GM18519 (cell line): ENCODE data around the gene CASK.
A peak's percentile ranks its signal among the peaks of the same experiment; 100 is the strongest.
"Not testable (repeated sequence)": the region's sequence is repeated elsewhere in the genome, so short reads cannot be mapped to it uniquely, and the experiment has no call there.

ENCODE experiments used
- ATAC-seq: cut with Tn5 transposase; IDR thresholded peaks from one replicate; pipeline ENCODE4 v1.9.1; 2021; ENCODE audit warnings: mild to moderate bottlenecking, moderate library complexity; ENCODE audit not compliant: unreplicated experiment, low FRiP score

CASK gene

GRCh38 chrX:41705680-41706374 is 217.5 kb downstream of the CASK start:
- ATAC-seq, result peak; percentile 89

DNA sequence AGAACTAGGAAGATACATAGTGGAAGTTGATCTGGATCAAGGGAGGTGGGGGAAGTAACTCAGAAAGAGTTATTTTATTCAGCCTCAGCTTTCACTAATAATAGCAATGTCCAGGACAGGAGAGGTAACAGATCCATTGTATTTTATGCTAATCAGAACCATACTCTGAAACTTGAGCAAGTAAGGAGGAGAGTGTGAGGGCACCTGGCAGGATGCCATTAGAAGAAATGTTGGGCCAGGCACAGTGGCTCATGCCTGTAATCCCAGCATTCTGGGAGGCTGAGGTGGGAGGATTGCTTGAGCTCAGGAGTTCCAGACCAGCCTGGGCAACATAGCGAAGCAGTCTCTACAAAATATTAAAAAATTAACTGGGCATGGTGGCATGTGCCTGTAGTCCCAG is 218.3 kb downstream of the CASK start:
- ATAC-seq, result no peak

DNA sequence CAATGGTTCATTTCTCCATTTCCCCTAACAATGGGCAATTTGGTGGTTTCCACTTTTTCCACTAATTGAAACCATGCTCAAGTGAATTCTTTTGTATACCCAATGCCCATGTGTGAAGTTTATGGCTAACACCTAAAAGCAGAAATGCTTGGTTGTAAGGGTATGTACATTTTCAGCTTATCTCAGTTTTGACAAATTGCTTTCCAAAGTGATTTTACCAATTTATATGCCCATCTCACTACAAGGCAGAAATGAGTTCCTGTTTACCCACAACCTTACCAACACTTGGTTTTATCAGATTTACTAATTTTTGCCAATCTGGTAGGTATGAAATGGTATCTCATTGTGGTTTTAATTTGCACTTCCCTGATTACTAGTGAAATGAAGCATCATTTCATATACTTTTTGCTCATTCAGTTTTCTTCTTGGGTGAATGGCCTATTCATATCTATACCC is 219.8 kb downstream of the CASK start:
- no peak for ATAC-seq

DNA sequence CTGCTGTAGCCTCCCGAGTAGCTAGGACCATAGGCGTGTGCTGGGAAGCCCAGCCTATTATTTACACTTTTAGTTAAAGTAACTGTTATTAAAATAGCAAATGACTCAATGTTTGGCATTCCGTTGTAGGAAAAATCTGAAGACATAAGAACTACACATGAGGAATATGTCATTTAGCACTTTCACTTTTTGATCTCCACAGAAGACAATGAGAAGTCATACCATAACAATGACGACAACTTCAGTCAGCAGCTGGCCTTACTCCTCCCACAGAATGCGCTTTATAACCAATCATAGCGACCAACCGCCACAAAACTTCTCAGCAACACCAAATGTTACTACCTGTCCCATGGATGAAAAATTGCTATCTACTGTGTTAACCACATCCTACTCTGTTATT is 227.9 kb downstream of the CASK start:
- no peak for ATAC-seq

DNA sequence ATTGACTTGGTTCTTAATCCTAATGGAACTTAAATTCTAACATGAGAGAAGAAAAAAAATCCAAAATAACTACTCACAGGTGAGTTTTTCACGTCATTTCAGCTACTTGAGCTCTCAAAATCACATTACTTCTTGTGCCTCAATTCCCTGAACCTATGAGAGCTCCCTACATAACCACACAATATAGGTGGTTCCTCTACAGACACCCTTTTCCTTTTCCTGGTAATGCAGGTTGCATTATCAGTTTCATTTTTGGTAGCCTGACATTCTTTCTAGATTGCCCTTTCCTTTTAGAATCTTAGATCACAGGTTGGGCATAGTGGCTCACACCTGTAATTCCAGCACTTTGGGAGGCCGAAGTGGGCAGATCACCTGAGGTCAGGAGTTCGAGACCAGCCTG is 230.3 kb downstream of the CASK start:
- no peak for ATAC-seq

DNA sequence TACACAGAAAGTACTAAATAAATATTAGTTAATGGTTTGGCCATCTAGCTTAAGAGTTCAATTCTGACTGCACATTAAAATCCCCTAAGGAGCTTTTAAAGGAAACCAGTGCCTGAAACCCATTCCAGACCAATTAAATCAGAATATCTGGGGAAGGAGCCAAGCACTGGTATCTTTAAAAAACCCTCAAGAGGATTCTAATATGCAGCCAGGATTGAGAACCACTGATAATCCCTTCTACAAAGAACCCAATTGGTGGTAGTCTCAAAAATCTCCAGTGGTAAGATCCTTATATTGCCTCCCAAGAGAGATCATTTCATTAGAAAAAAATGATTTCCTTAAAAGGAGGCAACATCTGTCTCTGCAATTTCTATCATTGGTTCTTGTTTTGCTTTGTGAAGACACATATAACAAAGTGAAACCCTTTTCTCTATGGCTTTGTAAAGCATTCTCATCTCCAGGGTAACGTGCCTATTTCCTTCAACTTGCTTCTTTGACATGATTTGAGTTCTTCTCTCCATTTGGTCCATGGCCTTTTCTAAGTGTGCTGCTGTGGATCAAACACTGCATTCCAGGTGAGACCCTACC is 231.1 kb downstream of the CASK start:
- ATAC-seq, result no peak

- ATAC-seq, result no peak
Measured at GRCh38 chrX:41689711-41690110, 233.6 kb downstream of the CASK start.

DNA sequence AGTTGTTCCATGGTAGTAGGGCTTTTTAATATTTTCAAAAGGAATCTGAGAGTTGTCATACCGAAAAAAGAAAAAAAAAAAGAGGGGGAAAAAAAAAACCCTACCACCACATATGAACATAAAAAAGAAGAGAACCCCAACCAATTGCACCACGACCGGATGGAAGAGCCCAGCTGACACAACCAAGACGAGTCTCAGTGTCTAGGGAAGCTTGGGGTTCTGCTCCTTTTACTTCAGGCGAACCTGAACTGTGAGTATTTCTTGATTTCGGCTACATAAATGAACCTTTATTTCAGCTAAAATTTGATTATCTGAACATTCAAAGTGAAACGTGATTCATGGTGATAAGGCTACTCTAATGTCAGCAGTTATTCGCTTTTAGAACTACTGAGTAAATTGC is 234.5 kb downstream of the CASK start, which contains the start of gene GPR34:
Gene GPR34 (plus strand): TSS at position 139 of the 400 bp plus-strand sequence. CDS start 6,661 bp downstream, outside the sequence.
- no peak for ATAC-seq

DNA sequence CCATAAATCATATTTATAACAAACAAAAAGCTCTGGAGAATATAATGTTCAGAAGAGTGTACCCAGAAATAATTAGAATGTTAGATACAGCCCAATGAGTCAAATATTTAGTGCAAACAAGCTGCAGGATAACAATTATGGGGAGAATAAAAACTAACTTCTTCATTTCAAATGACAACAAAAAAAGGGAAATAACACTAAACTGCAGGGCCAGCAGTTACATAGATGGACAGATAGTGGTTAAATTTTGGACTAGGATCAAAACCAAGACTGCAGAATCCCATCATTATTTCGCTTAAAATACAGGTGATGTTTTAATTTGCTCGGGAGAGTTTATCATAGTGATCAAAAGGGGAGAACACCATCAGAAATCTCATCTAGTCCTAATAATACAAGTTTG is 235.2 kb downstream of the CASK start:
- ATAC-seq, result no peak

DNA sequence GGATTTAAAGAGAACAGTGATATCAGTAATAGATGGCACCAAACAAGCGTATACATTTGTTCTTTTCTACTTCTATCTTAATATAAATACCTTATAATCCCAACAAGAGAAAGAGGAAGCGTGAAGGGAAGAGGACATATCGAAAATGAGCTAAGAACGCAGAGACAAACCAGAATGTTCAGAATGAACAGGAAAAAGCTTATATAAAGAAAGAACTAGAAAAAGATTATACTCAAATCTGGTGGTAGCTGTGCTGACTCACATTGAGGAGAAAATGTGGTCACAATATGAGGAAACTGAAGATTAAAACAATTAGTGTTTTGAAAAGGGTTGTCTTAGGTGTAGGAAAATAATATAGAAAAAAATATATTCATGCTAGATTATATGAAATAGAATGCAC is 236.6 kb downstream of the CASK start:
- no peak for ATAC-seq

DNA sequence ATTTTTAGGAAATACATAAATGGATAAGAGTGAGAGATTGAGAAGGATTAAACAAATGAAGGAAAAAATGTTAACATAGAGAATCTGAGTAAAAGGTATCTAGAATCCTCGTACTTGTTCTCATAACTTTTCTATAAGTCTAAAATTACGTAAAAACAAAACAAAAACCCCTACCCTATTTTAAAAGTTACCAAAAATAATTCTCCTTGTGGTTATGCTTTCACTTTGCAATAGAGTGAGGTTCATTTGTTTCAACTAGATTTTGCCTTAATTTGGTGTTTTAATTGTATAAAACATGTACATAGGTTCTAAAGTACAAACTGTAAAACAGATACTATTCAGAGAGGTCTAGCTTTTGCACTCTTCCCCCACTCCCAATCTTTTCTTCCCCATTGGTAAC is 238.4 kb downstream of the CASK start:
- ATAC-seq, result no peak

- ATAC-seq, result no peak
Measured at GRCh38 chrX:41684138-41684537, 239.2 kb downstream of the CASK start.

GRCh38 chrX:41677183-41678060 is 245.9 kb downstream of the CASK start:
- no peak for ATAC-seq

DNA sequence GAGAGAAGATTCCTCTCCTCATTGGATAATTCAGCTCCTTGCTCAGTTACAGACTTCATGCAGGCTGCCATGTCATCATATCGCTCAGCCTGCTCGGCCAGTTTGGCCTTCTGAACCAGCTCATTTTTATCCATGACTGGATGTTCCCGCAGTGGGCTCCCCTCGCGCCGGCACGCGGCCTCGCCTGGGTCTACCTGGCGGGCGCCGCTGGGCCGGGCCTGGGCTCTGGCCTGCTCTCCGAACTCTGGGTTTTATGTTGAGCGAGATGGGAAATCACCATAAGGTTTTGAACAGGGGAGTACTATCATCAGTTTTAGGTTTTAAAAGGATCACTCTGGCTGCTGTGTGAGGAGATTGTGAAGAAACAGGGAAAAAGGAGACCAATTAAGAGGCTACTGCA is 247.0 kb downstream of the CASK start:
- ATAC-seq, result not testable (repeated sequence)

GRCh38 chrX:41672643-41673042 is 250.7 kb downstream of the CASK start:
- ATAC-seq, result no peak

DNA sequence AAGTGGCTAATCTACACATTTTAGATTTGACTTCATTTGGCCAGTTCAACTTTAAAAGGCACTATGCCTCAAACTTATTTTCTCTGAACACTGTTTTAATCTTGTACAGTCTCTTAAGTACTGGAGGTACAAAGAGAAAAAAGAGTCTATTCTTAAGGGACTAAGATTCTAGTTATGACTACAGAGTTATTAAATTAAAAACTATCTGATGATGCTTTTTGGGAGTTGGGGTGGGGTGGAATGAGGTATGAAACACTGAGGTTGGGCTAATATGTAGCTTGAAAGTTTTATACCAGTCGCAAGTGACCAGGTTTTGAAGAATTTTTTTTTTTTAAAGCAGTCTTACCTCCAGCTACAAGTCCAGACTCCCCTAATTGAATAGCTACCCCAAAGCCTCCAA is 252.3 kb downstream of the CASK start:
- ATAC-seq, result no peak

- ATAC-seq, result no peak
Measured at GRCh38 chrX:41670112-41670511, 253.2 kb downstream of the CASK start.

DNA sequence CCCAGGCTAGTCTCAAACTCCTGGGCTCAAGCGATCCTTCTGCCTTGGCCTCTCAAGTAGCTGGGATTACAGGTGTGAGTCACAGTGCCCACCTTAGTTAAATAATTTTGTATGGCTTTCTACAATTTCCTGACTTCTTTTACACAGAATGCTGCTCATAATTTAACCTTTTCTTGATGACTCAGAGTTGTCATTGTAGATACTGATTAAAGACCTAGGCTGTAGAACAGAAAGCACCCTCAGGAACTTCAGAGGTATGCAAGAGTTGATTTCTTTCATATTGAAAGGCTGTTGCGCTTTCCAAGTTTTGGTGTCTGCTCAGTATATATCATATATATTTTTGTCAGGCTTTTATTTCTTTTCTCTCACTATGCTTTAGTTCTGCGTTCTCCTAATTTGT is 255.7 kb downstream of the CASK start:
- no peak for ATAC-seq

DNA sequence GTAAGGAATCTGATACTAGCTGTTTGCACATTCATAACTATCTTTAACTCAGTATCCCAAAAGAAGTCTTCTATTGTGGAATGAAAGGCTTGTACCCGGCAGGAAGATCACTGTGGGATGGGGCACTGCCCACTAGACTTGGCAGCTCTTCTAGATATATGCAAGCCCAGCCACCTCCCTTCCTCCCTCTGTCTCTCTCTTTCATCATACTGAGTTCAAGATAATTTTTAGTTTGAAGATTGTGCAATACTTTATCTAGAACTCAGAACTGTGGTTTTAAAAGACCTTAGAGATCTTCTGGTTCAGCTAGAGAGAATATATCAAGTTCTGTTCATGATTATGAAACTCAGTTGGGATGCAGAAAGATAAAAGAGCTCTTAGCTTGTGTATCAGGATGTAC is 257.1 kb downstream of the CASK start:
- no peak for ATAC-seq

DNA sequence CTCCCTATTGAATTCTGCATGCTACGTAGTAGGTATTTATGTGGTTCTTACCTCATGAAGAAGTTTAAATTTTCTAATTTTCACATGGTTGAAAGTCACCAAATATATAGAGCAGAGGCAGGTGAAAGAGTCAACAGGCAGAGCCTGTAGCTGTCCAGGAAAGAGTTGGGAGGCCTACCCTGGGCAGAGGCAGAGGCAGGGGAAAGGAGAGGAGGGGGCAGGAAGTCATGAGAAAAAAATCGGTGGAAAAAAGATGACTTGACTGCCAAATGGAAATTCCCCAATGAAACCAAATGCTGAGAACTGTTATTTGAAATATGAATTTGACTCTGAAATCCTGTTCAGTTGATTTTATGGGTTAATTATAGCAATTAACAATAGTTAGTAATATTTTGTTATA is 257.7 kb downstream of the CASK start:
- no peak for ATAC-seq

- ATAC-seq, result no peak
Measured at GRCh38 chrX:41664908-41665307, 258.4 kb downstream of the CASK start.
